Measurements from ENCODE around the gene ASMTL.
"Not testable (repeated sequence)": the region's sequence is repeated elsewhere in the genome, so short reads cannot be mapped to it uniquely, and the experiment has no call there.

Gene ASMTL

DNA sequence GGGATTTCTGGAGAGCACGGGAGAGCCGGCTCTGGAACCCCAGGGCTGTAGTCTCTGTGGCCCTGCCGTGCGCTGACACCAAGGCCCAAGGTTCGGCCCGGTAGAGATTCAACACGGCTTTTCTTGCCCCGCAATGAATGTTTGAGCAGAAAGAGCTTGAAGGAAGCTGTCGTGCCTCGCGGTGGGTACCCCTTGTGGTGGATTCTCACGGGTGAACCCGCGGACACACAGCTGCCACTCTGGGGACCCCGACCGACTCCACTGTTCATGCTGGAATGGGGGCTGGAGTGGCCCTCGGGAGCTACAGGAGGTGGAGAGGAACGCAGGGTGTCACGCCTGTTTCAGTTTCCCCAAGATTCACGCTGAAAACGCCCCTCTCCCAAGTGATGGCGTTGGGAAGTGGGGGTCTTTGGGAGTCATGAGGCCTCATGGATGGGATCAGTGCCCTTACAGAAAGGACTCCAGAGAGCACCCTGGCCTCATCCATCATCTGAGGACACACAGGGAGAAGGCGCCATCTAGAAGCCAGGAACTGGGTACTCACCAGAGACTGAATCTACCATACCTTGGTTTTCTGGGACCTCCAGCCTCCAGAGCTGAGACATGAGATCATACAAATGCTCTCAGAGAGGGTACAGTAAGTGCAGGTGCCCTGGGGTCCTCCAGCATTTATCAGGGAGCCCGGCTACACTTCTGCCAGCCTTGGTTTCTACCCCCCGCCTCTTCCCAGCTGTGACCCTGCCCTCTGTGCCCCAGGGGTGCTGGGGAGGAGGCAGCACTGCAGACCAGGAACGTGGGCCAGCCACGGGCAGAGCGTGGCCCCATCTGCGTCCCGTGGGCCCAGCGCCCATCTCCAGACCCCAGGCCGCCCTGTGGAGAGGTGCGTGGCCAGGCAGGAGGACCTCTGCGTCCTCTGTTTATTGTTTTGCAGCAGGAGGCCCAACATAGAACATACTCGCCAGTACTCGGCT is 67.2 kb downstream of the ASMTL start:
- DNase-seq = no peak

DNA sequence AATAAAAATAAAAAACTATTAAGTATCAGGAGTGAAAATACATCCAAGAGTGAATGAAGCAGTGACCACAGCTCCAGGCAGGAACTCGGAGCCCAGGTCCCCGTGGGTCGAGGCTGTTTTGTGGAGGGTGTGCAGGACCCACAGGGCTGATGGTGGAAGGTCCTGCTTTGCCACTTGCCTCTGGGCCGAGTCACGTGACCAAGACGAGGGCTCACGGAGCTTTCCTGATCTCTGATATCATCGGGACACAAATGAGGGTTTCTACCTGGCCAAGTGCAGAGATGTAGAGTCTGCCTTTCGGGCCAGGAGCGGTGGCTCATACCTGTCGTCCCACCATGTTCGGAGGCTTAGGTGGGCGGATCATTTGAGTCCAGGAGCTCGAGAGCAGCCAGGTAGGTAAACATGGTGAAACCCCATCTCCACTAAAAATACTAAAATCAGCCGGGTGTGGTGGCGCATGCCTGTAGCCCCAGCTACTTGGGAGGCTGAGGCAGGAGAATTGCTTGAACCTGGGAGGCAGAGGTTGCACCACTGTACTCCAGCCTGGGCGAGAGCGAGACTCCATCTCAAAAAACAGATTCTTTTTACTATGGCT is 68.0 kb downstream of the ASMTL start:
- DNase-seq = no peak

DNA sequence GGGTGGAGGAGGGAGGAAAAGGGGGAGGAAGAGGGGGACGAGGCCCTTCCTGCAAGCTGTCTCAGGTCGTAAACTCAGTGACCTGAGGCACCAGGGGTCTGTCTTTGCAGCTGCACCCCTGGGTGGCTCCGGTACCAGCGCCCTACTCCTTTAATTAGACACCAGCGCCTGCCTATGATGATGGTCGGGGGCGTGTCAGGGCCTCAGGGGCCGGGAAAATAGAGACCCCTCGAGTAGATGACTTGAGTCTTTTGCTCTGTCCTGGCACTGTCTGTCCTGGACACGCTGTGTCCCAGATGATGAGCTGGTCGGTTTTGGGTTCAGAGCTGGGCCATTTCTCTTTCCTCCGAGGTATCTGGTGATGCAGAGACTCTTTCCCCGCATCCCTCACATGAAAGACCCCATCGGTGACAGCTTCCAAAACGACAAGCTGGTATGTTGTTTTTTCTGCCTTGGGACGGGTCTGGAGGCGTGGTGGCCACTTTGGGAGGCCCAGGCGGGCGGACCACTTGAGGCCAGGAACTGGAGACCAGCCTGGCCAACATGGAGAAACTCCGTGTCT is 72.0 kb downstream of the ASMTL start:
- peak; percentile 32 for DNase-seq

DNA sequence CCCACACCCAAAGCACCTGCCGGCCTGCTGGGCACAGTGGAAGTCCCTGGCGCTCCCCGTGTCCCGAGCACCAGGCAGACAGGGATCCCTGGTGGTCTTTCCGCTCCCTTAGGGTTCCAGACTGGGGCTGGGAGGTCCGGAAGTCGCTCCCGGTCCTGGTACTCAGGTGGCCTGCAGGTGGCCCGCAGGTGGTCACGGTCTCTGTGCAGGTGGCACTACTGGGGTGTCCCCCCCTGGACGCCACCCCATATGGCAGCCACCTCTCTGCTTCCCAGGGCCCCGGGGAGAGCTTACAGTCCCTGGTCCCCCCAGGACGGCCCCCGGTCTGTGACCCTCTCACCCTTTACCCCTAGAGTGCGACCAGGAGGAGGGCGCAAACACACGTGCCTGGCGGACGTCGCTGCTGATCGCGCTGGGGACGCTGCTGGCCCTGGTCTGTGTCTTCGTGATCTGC is 74.4 kb downstream of the ASMTL start:
- no peak for DNase-seq

DNA sequence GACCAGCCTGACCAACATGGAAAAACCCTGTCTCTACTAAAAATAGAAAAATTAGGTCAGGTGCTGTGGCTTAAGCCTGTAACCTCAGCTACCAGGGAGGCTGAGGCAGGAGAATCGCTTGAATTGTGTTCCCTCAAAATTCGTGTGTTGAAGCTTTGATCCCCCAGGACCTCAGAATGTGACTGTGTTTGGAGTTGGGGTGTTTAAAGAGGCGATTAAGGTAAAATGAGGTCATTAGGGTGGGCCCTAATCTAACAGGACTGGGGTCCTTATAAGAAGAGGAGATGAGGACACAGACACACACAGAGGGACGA is 84.4 kb downstream of the ASMTL start:
- no peak for DNase-seq

DNA sequence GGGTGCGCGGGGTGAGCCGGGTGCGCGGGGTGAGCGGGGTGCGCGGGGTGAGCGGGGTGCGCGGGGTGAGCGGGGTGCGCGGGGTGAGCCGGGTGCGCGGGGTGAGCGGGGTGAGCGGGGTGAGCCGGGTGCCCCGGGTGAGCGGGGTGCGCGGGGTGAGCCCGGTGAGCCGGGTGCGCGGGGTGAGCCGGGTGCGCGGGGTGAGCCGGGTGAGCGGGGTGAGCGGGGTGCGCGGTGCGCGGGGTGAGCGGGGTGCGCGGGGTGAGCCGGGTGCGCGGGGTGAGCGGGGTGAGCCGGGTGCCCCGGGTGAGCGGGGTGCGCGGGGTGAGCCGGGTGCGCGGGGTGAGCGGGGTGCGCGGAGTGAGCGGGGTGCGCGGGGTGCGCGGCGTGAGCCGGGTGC is 86.3 kb downstream of the ASMTL start:
- DNase-seq = not testable (repeated sequence)

DNA sequence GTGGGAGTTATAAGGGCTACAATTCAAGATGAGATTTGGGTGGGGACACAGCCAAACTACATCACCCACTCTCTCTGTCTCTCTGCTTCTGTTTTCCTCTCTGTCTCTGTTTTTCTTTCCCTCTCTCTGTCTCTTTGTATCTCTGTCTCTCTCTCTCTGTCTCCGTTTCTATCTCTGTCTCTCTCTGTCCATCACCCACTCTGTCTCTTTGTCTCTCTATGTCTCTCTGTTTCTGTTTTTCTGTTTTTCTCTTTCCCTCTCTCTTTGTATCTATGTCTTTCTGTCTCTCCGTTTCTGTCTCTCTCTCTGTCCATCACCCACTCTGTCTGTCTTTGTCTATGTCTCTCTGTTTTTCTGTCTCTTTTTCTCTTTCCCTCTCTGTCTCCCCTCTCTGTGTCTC is 90.8 kb downstream of the ASMTL start:
- no peak for DNase-seq

DNA sequence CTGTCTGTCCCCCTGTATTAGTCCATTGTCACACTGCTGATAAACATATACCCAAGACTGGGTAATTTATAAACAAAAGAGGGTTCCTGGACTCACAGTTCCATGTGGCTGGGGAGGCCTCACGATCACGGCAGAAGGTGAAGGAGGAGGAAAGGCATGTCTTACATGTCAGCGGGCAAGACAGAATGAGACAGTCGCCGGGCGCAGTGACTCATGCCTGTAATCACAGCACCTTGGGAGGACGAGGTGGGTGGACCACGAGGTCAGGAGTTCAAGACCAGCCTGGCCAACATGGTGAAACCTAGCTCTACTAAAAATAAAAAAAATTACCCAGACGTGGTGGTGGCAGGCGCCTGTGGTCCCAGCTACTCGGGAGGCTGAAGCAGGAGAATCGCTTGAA is 91.4 kb downstream of the ASMTL start:
- peak; percentile 31 for DNase-seq

DNA sequence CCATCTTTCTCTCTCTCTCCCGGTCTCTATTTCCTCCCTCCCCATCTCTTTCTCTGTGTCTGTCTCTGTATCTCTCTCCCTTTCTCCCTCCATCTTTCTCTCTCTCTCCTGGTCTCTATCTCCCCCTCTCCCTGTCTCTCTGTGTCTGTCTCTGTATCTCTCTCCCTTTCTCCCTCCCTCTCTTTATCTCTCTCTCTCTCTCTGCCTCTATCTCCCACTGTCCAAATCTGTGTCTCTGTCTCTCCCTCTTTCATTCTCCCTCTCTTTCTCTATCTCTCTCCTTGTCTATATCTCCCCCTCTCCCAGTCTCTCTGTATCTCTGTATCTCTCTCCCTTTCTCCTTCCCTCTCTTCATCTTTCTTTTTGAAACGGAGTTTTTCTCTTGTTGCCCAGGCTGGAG is 92.5 kb downstream of the ASMTL start:
- DNase-seq = no peak

DNA sequence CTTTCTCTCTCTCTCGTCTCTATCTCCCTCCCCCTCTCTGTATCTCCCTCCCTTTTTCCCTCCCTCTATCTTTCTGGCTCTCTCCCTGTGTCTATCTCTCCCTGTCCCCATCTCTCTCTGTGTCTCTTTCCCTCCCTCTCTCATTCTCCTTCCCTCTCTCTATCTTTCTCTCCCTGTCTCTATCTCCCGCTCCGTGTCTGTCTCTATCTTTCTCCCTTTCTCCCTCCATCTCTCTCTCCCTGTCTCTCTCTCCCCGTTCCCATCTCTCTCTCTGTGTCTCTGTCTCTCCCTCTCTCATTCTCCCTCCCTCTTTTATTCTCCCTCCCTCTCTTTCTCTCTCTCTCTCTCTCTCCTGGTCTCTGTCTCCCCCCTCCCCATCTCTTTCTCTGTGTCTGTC is 93.2 kb downstream of the ASMTL start:
- DNase-seq = no peak

DNA sequence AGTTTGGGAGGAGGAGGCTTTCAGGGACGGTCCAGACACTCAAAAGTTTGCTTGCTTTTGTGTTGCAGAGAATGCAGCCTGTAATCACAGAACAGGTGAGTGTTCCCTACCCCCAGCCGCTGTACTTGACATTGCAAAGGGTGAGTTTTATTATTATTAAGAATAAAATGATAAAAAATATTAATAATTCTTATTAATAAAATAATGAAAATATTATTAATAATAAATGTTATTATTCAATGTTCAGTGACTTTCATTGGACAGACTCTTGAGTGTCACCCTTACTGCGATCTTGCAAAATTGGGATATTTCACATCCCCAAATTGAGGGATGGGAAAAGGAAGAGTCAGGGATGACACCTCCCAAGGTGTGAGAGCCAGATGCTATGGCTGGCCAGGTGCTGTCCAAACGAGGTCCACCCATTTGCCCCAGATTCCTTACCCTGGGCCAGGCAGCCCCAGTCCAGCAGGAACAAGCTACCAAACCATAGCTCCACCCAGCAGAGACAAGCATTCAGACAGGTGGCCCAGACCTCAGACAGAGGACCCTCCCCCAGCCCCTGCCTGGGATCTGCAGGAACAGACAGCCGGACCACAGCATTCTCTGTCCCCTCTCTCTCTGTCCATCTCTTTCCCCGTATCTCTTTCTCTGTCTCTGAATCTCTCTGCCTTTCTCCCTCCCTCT is 93.8 kb downstream of the ASMTL start:
- DNase-seq = no peak

DNA sequence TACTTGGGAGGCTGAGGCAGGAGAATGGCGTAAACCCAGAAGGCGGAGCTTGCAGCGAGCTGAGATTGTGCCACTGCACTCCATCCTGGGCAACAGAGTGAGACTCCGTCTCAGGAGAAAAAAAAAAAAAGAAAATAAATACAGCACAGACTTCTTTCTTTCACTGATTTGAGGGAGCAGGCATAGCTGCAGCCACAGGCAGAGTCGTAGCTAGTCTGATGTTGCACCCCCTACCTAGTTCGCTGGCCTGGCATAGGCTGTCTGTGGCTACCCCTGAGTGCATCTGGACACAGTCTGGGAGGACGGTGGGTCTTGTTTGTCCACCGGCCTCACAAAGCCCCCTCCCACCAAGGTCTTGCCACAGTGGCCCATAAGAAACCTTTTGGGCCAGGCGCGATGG is 94.7 kb downstream of the ASMTL start:
- no peak for DNase-seq

DNA sequence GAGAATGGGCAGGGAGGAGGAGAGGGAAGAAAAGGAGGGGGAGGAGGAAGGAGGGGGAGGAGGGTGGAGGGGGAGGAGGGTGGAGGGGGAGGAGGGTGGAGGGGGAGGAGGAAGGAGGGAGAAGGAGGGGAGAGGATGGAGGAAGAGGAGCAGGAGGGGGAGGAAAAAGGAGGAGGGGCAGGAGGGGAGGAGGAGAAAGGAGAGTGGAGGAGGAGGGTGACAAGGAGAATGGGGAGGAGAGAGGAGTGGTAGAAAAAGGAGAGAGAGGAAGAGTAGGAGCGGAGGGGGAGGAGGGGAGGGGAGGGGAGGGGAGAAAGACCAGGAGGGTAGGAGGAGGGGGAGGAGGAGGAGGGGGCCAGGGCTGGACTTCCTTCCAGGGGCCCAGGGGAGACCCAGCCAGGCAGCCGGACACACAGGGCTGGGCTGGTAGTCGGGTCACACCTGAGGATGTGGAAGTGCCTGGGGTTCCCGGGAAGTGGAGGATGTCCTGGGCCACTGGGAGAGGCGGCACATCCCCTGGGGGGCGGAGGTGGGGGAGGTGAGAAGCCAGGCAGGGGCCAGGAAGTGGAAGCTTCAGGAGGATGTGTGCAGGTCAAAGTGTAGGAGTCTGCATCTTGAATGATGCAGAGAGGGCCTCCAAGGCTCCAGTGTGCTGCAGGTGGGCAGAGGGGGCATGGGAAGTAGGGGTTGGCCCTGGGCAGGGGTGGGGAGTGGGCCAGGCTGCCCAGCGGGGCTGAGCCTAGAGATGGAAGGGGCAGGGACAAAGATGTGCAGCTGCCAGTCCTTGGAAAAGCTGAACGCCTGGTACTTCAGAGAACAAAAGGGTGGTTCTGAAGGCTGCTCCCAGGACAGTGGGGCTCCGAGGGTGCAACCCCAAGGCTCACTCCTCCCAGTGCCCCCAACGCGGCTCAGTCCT is 97.3 kb downstream of the ASMTL start:
- DNase-seq = no peak

DNA sequence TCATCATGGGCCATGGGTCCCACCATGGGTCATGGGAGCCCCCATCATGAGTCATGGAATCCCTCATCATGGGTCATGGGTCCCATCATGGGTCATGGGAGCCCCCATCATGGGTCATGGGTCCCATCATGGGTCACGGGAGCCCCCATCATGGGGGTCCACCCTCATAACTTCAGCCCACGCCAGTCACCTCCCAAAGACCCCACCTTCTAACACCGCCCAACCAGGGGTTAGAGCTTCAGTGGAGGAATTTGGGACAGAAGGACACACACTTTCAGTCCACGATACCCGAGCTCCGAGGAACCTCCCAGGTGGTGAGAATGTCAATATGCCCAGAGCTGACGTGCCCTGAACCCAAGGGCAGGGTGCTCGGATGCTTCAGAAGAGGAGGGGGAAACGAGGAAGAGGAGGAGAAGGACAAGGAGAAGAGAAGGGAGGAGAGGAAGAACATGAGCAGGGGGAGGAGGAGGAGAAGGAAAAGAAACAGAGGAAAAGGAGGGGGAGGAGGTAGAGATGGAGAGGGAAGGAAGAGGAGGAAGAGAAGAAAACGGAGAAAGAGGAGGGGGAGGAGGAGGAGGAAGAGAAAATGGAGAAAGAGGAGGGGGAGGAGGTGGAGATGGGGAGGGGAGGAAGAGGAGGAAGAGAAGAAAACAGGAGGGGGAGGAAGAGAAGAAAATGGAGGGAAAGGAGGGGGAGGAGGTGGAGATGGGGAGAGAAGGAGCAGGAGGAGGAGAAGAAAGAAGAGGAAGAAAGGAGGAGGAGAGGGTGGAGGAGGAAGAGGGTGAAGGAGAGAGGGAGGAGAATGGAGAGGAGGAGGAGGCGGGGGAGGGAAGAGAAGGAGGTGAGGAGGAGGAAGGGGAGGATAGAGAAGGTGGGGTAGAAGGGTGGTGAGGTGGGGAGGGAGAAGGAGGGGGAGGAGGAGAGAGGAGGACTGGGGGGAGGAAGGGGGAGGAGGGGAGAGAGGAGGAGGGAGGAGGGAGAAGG is 98.4 kb downstream of the ASMTL start:
- no peak for DNase-seq

All from EL (cell line).